GM12878 (cell line): Measurements from ENCODE around the gene CFAP61. TPM values are rescaled to one million over a fixed set of nuclear protein-coding genes. Genes with fewer than 3 reads are reported as not detected.

Experiments
- ATAC-seq: fragments of 200-7000 bp; cut with Tn5 transposase; 3 replicates; pipeline ENCODE4 v1.9.1; 2020; ENCODE audit warnings: mild to moderate bottlenecking, moderate library complexity
- BruUV-seq: library from RNA; stranded (reverse); fragments of 400-500 nt; replicated peaks from 2 replicates; lab custom pipeline; 2021; lab: Mats Ljungman, UMichigan
- CTCF ChIA-PET: fragments of 300-600 bp; sonication (Branson Sonifier 250); formaldehyde crosslinking; extraction: SDS; loops from one replicate; lab custom pipeline; 2021; ENCODE audit warnings: inconsistent platforms; lab: Yijun Ruan, JAX
- POLR2A ChIA-PET: fragments of 350-600 bp; formaldehyde crosslinking; extraction: SDS; loops from one replicate; lab custom pipeline; 2021; ENCODE audit warnings: inconsistent platforms; lab: Charles Lee
- RAD21 ChIA-PET: fragments of 300-600 bp; sonication (Branson Sonifier 250); formaldehyde crosslinking; loops from one replicate; lab custom pipeline; 2023; ENCODE audit warnings: antibody characterized with exemption; ENCODE audit not compliant: unreplicated experiment; lab: Charles Lee
- SMC1A ChIA-PET: fragments of 300-600 bp; sonication (Branson Sonifier 250); formaldehyde crosslinking; loops from one replicate; lab custom pipeline; 2023; ENCODE audit not compliant: unreplicated experiment, uncharacterized antibody; lab: Charles Lee
- DNase-seq: peaks from one replicate; pipeline ENCODE4 v3.0.0-alpha.2; 2011; ENCODE audit warnings: low read depth, low spot score
- FAIRE-seq: peaks from 3 replicates; lab custom pipeline; 2011; peaks lifted over from hg19 to GRCh38; lab: Jason Lieb, UNC
- H2AFZ ChIP-seq: 2 replicates; pipeline ENCODE4 v1.6.0; 2011; ENCODE audit warnings: low read depth, low read length, control low read depth; ENCODE audit not compliant: control insufficient read depth
- H3K27ac ChIP-seq: 2 replicates; pipeline ENCODE4 v1.5.1; 2011; ENCODE audit warnings: control low read depth; ENCODE audit not compliant: control insufficient read depth, insufficient read depth
- H3K27me3 ChIP-seq, 2 experiments: replicated peaks in 1 of 2; 2 replicates each; pipeline versions ENCODE4 v1.6.0 to v1.6.1; 2011; ENCODE audit warnings: low read length in 1 of 2; ENCODE audit not compliant: control insufficient read depth in 2 of 2, insufficient read depth in 2 of 2
- H3K36me3 ChIP-seq, 2 experiments: 2 replicates each; pipeline ENCODE4 v1.5.1; 2011; ENCODE audit warnings: low read length in 1 of 2; ENCODE audit not compliant: control insufficient read depth in 2 of 2, insufficient read depth in 2 of 2
- H3K4me1 ChIP-seq: 2 replicates; pipeline ENCODE4 v1.6.1; 2011; ENCODE audit warnings: mild to moderate bottlenecking, low read length, moderate library complexity, mixed read lengths; ENCODE audit not compliant: control insufficient read depth, insufficient read depth
- H3K4me2 ChIP-seq: 2 replicates; pipeline ENCODE4 v1.6.0; 2011; ENCODE audit warnings: control low read depth; ENCODE audit not compliant: control insufficient read depth, insufficient read depth
- H3K4me3 ChIP-seq: fragments of 200-600 bp; sonication (generic); 2 replicates; pipeline ENCODE4 v1.5.1; 2016
- H3K79me2 ChIP-seq: 2 replicates; pipeline ENCODE4 v1.6.0; 2011; ENCODE audit warnings: low read length; ENCODE audit not compliant: control insufficient read depth, insufficient read depth
- H3K9ac ChIP-seq: 2 replicates; pipeline ENCODE4 v1.8.0; 2011; ENCODE audit warnings: low read length, control low read depth, mixed read lengths; ENCODE audit not compliant: control insufficient read depth, insufficient read depth
- H3K9me3 ChIP-seq: replicated peaks from 3 replicates; pipeline ENCODE4 v1.5.1; 2011; ENCODE audit warnings: mild to moderate bottlenecking, low read length; ENCODE audit not compliant: control insufficient read depth, insufficient read depth
- H4K20me1 ChIP-seq: 2 replicates; pipeline ENCODE4 v1.6.0; 2011; ENCODE audit not compliant: control insufficient read depth, insufficient read depth
- CBX3 ChIP-seq: fragments of 200-600 bp; sonication (generic); IDR thresholded peaks from 2 replicates; pipeline ENCODE4 v1.6.1; 2016; ENCODE audit warnings: low read depth, borderline replicate concordance
- DPF2 ChIP-seq: fragments of 450-650 bp; IDR thresholded peaks from 2 replicates; pipeline ENCODE4 v1.6.1; 2017; ENCODE audit warnings: mild to moderate bottlenecking
- E2F8 ChIP-seq: fragments of 450-650 bp; IDR thresholded peaks from 2 replicates; pipeline ENCODE4 v1.6.1; 2018; ENCODE audit warnings: mild to moderate bottlenecking, low read depth, moderate library complexity; ENCODE audit not compliant: partially characterized antibody
- E4F1 ChIP-seq: fragments of 450-650 bp; IDR thresholded peaks from 2 replicates; pipeline ENCODE4 v1.6.1; 2018; ENCODE audit warnings: borderline replicate concordance, mild to moderate bottlenecking; ENCODE audit not compliant: partially characterized antibody
- IKZF1 ChIP-seq: fragments of 450-650 bp; conservative IDR thresholded peaks from 2 replicates; pipeline ENCODE4 v1.6.1; 2017; ENCODE audit warnings: antibody characterized with exemption, mild to moderate bottlenecking
- KLF5 ChIP-seq: fragments of 450-650 bp; IDR thresholded peaks from 2 replicates; pipeline ENCODE4 v1.6.1; 2014; ENCODE audit warnings: mild to moderate bottlenecking; ENCODE audit not compliant: partially characterized antibody
- PAX5 ChIP-seq: IDR thresholded peaks from 2 replicates; pipeline ENCODE4 v1.6.1; 2011; ENCODE audit warnings: low read depth, low read length, borderline replicate concordance
- PML ChIP-seq: IDR thresholded peaks from 2 replicates; pipeline ENCODE4 v1.6.1; 2012; ENCODE audit warnings: low read length, inconsistent platforms
- POU2F2 ChIP-seq: IDR thresholded peaks from 3 replicates; pipeline ENCODE4 v1.6.1; 2011; ENCODE audit warnings: low read depth, mild to moderate bottlenecking, low read length, borderline replicate concordance
- RAD51 ChIP-seq: fragments of 450-650 bp; IDR thresholded peaks from 2 replicates; pipeline ENCODE4 v1.6.1; 2016; ENCODE audit warnings: moderate library complexity, mild to moderate bottlenecking, inconsistent platforms
- SMC3 ChIP-seq: IDR thresholded peaks from 2 replicates; pipeline ENCODE4 v1.6.1; 2011; ENCODE audit warnings: low read length, improper control_type of control experiment, borderline replicate concordance
- TCF7 ChIP-seq: IDR thresholded peaks from 2 replicates; pipeline ENCODE4 v1.6.1; 2014; ENCODE audit warnings: antibody characterized with exemption, borderline replicate concordance
- ZBTB33 ChIP-seq: fragments of 450-650 bp; IDR thresholded peaks from 2 replicates; pipeline ENCODE4 v1.6.1; 2017; ENCODE audit warnings: mild to moderate bottlenecking
- ZBTB4 ChIP-seq: fragments of 450-650 bp; formaldehyde crosslinking; IDR thresholded peaks from 2 replicates; pipeline ENCODE4 v1.4.0; 2022; ENCODE audit warnings: mild to moderate bottlenecking, moderate library complexity
- ZNF217 ChIP-seq: fragments of 450-650 bp; IDR thresholded peaks from 2 replicates; pipeline ENCODE4 v1.6.1; 2017; ENCODE audit warnings: antibody characterized with exemption, mild to moderate bottlenecking
- WGBS: methylation state at CpG from one replicate; pipeline ENCODE4 v1.1.6; 2016; ENCODE audit warnings: low lambda C conversion rate; ENCODE audit not compliant: insufficient replicate concordance, insufficient coverage; ENCODE audit errors: missing lambda C conversion rate; 5-methylcytosine and 5-hydroxymethylcytosine counted together
- in situ Hi-C: fragments of 300-500 bp; cut with MboI; formaldehyde crosslinking; loops from 9 replicates; pipeline ENCODE4 v1.14.3; 2018; ENCODE audit warnings: mixed read lengths
- intact Hi-C: fragments of 100-400 bp; cut with micrococcal nuclease; formaldehyde crosslinking; loops from one replicate; pipeline ENCODE4 v1.14.2; 2022; ENCODE audit not compliant: unreplicated experiment
- polyA plus RNA-seq, 11 experiments: library from polyadenylated mRNA; depleted of rRNA in 4 of 11; unstranded in 6 of 11; stranded (reverse) in 5 of 11; fragments of >200 nt; fragmentation: Nextera tagmentation in 4 of 11; fragmentation: Illumina TruSeq in 1 of 11; extraction: Ambion mirVana in 4 of 11; extraction: Trizol in 1 of 11; gene quantifications; 1 replicate in 1 of 11; 2 replicates in 10 of 11; pipeline versions ENCODE4 v1.2.1 to v1.2.3, GENCODE V29; 2011 to 2016; ENCODE audit warnings: inconsistent platforms in 2 of 11, missing spikeins in 2 of 11, low read depth in 1 of 11
- total RNA-seq, 4 experiments: library from RNA; depleted of rRNA in 3 of 4; stranded (reverse); fragments of >200 nt in 3 of 4; fragmentation: Illumina TruSeq in 1 of 4; extraction: Trizol in 1 of 4; gene quantifications; 2 replicates each; pipeline versions ENCODE4 v1.2.1 to v1.2.3, GENCODE V29; 2013 to 2021

The CFAP61 gene
- total and polyA plus RNA-seq, 10 of the 15 experiments (the other 5 are each of a cell fraction or from before 2014, with no cell fraction given) = 0.11 to 0.41 (median 0.24) TPM; not detected in 7

GRCh38 chr20:20207872-20208271 is 155.5 kb downstream of the CFAP61 start:
- Histone ChIP-seq H3K4me1 (no peaks in the 10 kb centered on the region), H4K20me1 (no peaks in the 10 kb centered on the region), H3K9ac (no peak overlapping the region), H3K27me3 (no peaks in the 10 kb centered on the region; a peak in 1 of 4 replicates), H2AFZ (no peak overlapping the region), H3K27ac (no peak overlapping the region), H3K9me3 (no peaks in the 10 kb centered on the region; the same call in 2 of the 3 replicates), H3K36me3 (no peaks in the 10 kb centered on the region), H3K4me2 (peak overlapping the region; percentile 26; the same call in 1 of the 2 replicates), H3K79me2 (no peaks in the 10 kb centered on the region), H3K4me3 (no peak overlapping the region)
- FAIRE-seq (no peak), ATAC-seq (peak; percentile 73), DNase-seq (peak; percentile 21)
- POLR2A ChIA-PET = no interaction called here
- in situ Hi-C loops (no loop called here), intact Hi-C loops (no loop called here)
- RAD21 ChIA-PET = interaction anchor here (0.9 to 1.2 kb wide), 2 partner anchors 17 to 29 kb away, joined by 3 read pairs; no protein-coding TSS in a partner anchor
- BruUV-seq = no TSS peak
- CTCF ChIA-PET = interaction anchor here (2.7 kb wide), 1 partner anchor 29 kb away, joined by 9 read pairs; no protein-coding TSS in a partner anchor
- SMC1A ChIA-PET = interaction anchor here (0.7 to 1.4 kb wide), 3 partner anchors 15 to 306 kb away, joined by 3 to 4 read pairs (median 4); no protein-coding TSS in a partner anchor
- 3% methylated on average over 7 of the region's 7 CpGs for WGBS
- TF ChIP-seq IKZF1 = no peak
- TF ChIP-seq PML = no peak
- TF ChIP-seq E4F1 = no peak
- no peak for TF ChIP-seq SMC3
- TF ChIP-seq ZBTB33 = no peak
- TF ChIP-seq KLF5 = no peak
- no peak for TF ChIP-seq PAX5
- no peak for TF ChIP-seq ZNF217
- TF ChIP-seq TCF7 = no peak
- no peak for TF ChIP-seq DPF2
- TF ChIP-seq E2F8 = no peak
- TF ChIP-seq POU2F2 = no peak
- no peak for TF ChIP-seq ZBTB4 (CRISPR knock-in tag)
- TF ChIP-seq CBX3 = no peak
- no peak for TF ChIP-seq RAD51
